ENCODE data around the gene ERC2.

GRCh38 chr3:56219894-56220805 lies 248.1 kb downstream of the ERC2 start:
- TF ChIP-seq CTCF (conservative IDR thresholded peaks at IDR 0.05; ENCODE audit: low read length) (no peak), EZH2phosphoT487 (IDR thresholded peaks at IDR 0.05; ENCODE audit: borderline replicate concordance) (no peak)
